HepG2 (cell line): ENCODE results near the gene BCL6. TPM values are rescaled to one million over a fixed set of nuclear protein-coding genes. Genes with fewer than 3 reads are reported as not detected.

ENCODE experiments used
- ATAC-seq: fragments of 200-7000 bp; cut with Tn5 transposase; 3 replicates; pipeline ENCODE4 v1.9.1; 2020; ENCODE audit warnings: mild to moderate bottlenecking, moderate library complexity
- BruUV-seq: library from RNA; stranded (reverse); fragments of 400-500 nt; replicated peaks from 2 replicates; lab custom pipeline; 2021; lab: Mats Ljungman, UMichigan
- CTCF ChIA-PET: fragments of 300-600 bp; formaldehyde crosslinking; extraction: SDS; loops from one replicate; lab custom pipeline; 2021; ENCODE audit warnings: low total read pairs, inconsistent platforms, low intra/inter-chr PET ratio; lab: Yijun Ruan, JAX
- POLR2A ChIA-PET: fragments of 350-600 bp; sonication (Branson Sonifier 250); formaldehyde crosslinking; loops from one replicate; lab custom pipeline; 2020; ENCODE audit warnings: antibody characterized with exemption, inconsistent platforms; lab: Yijun Ruan, JAX
- DNase-seq: peaks from one replicate; pipeline ENCODE4 v3.0.0-alpha.2; 2015; ENCODE audit warnings: low spot score
- FAIRE-seq: peaks from 3 replicates; lab custom pipeline; 2011; peaks lifted over from hg19 to GRCh38; lab: Jason Lieb, UNC
- H2AFZ ChIP-seq: one replicate; pipeline ENCODE4 v1.6.1; 2011; ENCODE audit warnings: low read length, inconsistent platforms
- H3K27ac ChIP-seq: fragments of 300-600 bp; 3 replicates; pipeline ENCODE4 v1.8.0; 2011; ENCODE audit warnings: mixed run types, mild to moderate bottlenecking, mixed read lengths, low read length, inconsistent platforms; ENCODE audit not compliant: insufficient read depth; ENCODE audit errors: extremely low read length
- H3K27me3 ChIP-seq, 2 experiments: fragments of 200-600 bp in 1 of 2; 2 replicates in 1 of 2; 3 replicates in 1 of 2; pipeline versions ENCODE4 v1.6.0 to v1.8.0; 2011; ENCODE audit warnings: low read length in 2 of 2, mild to moderate bottlenecking in 2 of 2, moderate library complexity in 2 of 2, inconsistent platforms in 1 of 2; ENCODE audit not compliant: insufficient read depth in 2 of 2, control insufficient read depth in 1 of 2
- H3K36me3 ChIP-seq, 2 experiments: fragments of 200-600 bp in 1 of 2; replicated peaks in 1 of 2; 2 replicates in 1 of 2; 3 replicates in 1 of 2; pipeline versions ENCODE4 v1.5.1 to v1.8.0; 2011; ENCODE audit warnings: low read length in 2 of 2, inconsistent platforms in 1 of 2; ENCODE audit not compliant: insufficient read depth in 2 of 2, control insufficient read depth in 1 of 2
- H3K4me1 ChIP-seq: 2 replicates; pipeline ENCODE4 v1.5.1; 2012; ENCODE audit warnings: low read length, inconsistent platforms; ENCODE audit not compliant: insufficient read depth
- H3K4me2 ChIP-seq: 2 replicates; pipeline ENCODE4 v1.6.0; 2011; ENCODE audit warnings: low read depth, low read length, inconsistent platforms
- H3K4me3 ChIP-seq, 3 experiments: fragments of 200-600 bp in 1 of 3; sonication (generic), shearing (Covaris generic) in 1 of 3; replicated peaks in 1 of 3; 2 replicates each; pipeline ENCODE4 v1.5.1; 2011 to 2016; ENCODE audit warnings: low read length in 3 of 3, inconsistent platforms in 2 of 3, low read depth in 2 of 3, mild to moderate bottlenecking in 2 of 3, control low read depth in 1 of 3, mixed read lengths in 1 of 3; ENCODE audit not compliant: insufficient read depth in 1 of 3
- H3K79me2 ChIP-seq: one replicate; pipeline ENCODE4 v1.6.1; 2011; ENCODE audit warnings: low read length, inconsistent platforms; ENCODE audit not compliant: insufficient read depth
- H3K9ac ChIP-seq: 2 replicates; pipeline ENCODE4 v1.6.0; 2011; ENCODE audit warnings: mild to moderate bottlenecking, low read depth, low read length, inconsistent platforms; ENCODE audit not compliant: insufficient read depth
- H3K9me3 ChIP-seq: 2 replicates; pipeline ENCODE4 v1.5.1; 2012; ENCODE audit warnings: mild to moderate bottlenecking, low read length
- H4K20me1 ChIP-seq: 2 replicates; pipeline ENCODE4 v1.6.0; 2011; ENCODE audit warnings: inconsistent platforms, mild to moderate bottlenecking, low read length, moderate library complexity; ENCODE audit not compliant: insufficient read depth
- ADNP ChIP-seq: sonication (generic); formaldehyde crosslinking; IDR thresholded peaks from 2 replicates; pipeline ENCODE4 v1.4.0; 2020; ENCODE audit warnings: missing genetic modification reagents
- AGO2 ChIP-seq: fragments of 200-400 bp; formaldehyde crosslinking; optimal IDR thresholded peaks from 2 replicates; pipeline ENCODE3; 2017; ENCODE audit warnings: mild to moderate bottlenecking, low read depth, low read length, moderate library complexity
- CHCHD3 ChIP-seq: sonication (generic); formaldehyde crosslinking; IDR thresholded peaks from 2 replicates; pipeline ENCODE4 v1.8.0; 2022; ENCODE audit warnings: mild to moderate bottlenecking, missing genetic modification reagents, moderate library complexity
- FOXK2 ChIP-seq: fragments of 450-650 bp; IDR thresholded peaks from 2 replicates; pipeline ENCODE4 v1.6.1; 2016
- GABPB1 ChIP-seq: IDR thresholded peaks from 2 replicates; pipeline ENCODE4 v1.6.1; 2016; ENCODE audit warnings: mild to moderate bottlenecking, missing genetic modification reagents, moderate library complexity, missing compliant biosample characterization
- MAFG ChIP-seq: sonication (generic); formaldehyde crosslinking; IDR thresholded peaks from 2 replicates; pipeline ENCODE4 v1.5.1; 2020; ENCODE audit warnings: mild to moderate bottlenecking, missing genetic modification reagents
- MED1 ChIP-seq: sonication (generic); formaldehyde crosslinking; IDR thresholded peaks from 2 replicates; pipeline ENCODE4 v1.4.0; 2020; ENCODE audit warnings: missing genetic modification reagents
- NCOR1 ChIP-seq: fragments of 200-600 bp; sonication (generic); IDR thresholded peaks from 2 replicates; pipeline ENCODE4 v1.7.0; 2017; ENCODE audit warnings: antibody characterized with exemption, low read length, borderline replicate concordance
- RBM22 ChIP-seq: fragments of 200-400 bp; formaldehyde crosslinking; optimal IDR thresholded peaks from 2 replicates; pipeline ENCODE3; 2017; ENCODE audit warnings: mild to moderate bottlenecking, low read length, moderate library complexity
- SAP130 ChIP-seq: IDR thresholded peaks from 2 replicates; pipeline ENCODE4 v1.6.1; 2016; ENCODE audit warnings: low read depth
- TAF1 ChIP-seq: sonication (generic); formaldehyde crosslinking; IDR thresholded peaks from 2 replicates; pipeline ENCODE4 v1.4.0; 2020; ENCODE audit warnings: missing genetic modification reagents
- TGIF2 ChIP-seq: IDR thresholded peaks from 2 replicates; pipeline ENCODE4 v1.6.1; 2016; ENCODE audit warnings: control low read depth, missing compliant biosample characterization
- ZBTB7A ChIP-seq: sonication (generic); formaldehyde crosslinking; IDR thresholded peaks from 2 replicates; pipeline ENCODE4 v1.8.0; 2022; ENCODE audit warnings: mild to moderate bottlenecking, missing genetic modification reagents
- ZNF232 ChIP-seq: sonication (generic); formaldehyde crosslinking; IDR thresholded peaks from 2 replicates; pipeline ENCODE4 v1.4.0; 2020; ENCODE audit warnings: missing genetic modification reagents, borderline replicate concordance
- ZNF572 ChIP-seq: sonication (generic); formaldehyde crosslinking; IDR thresholded peaks from 2 replicates; pipeline ENCODE4 v1.5.1; 2020; ENCODE audit warnings: mild to moderate bottlenecking, missing genetic modification reagents
- ZNF883 ChIP-seq: sonication (generic); formaldehyde crosslinking; IDR thresholded peaks from 2 replicates; pipeline ENCODE4 v1.5.1; 2020; ENCODE audit warnings: mild to moderate bottlenecking, missing genetic modification reagents; ENCODE audit errors: not compliant biosample characterization
- WGBS: methylation state at CpG from one replicate; pipeline ENCODE4 v1.1.6; 2017; ENCODE audit warnings: low lambda C conversion rate; 5-methylcytosine and 5-hydroxymethylcytosine counted together
- in situ Hi-C: cut with HindIII; loops from 2 replicates; pipeline ENCODE4 v1.10.0; 2017; ENCODE audit warnings: low pct_unique_long_range_greater_than_20kb; ENCODE audit not compliant: extremely low pct_ligation_motif_present
- intact Hi-C: fragments of 100-400 bp; cut with micrococcal nuclease; formaldehyde crosslinking; loops from one replicate; pipeline ENCODE4 v1.10.0; 2022; ENCODE audit not compliant: unreplicated experiment
- polyA plus RNA-seq, 8 experiments: library from polyadenylated mRNA; depleted of rRNA in 3 of 8; stranded (reverse) in 7 of 8; unstranded in 1 of 8; fragments of >200 nt; fragmentation: Illumina TruSeq in 4 of 8; extraction: Trizol in 4 of 8; gene quantifications; 2 replicates each; pipeline versions ENCODE4 v1.2.1 to v1.2.3, GENCODE V29; 2011 to 2016; ENCODE audit warnings: low read depth in 4 of 8, missing spikeins in 1 of 8, mixed read lengths in 1 of 8; ENCODE audit not compliant: insufficient read depth in 1 of 8
- total RNA-seq, 5 experiments: library from RNA; depleted of rRNA; stranded (reverse); fragments of >200 nt; fragmentation: Illumina TruSeq; extraction: Trizol; gene quantifications; 2 replicates each; pipeline ENCODE4 v1.2.3, GENCODE V29; 2016; ENCODE audit warnings: low read depth in 1 of 5
- TF ChIP-seq, protein P1 (sequence below): sonication (generic); formaldehyde crosslinking; IDR thresholded peaks from 2 replicates; pipeline ENCODE4 v1.5.1; 2020; ENCODE audit warnings: missing genetic modification reagents, mild to moderate bottlenecking, borderline replicate concordance

The BCL6 gene
- total and polyA plus RNA-seq, 2 of the 13 experiments (the other 11 are each of a cell fraction or from before 2014, with no cell fraction given) = 21.2 to 53.7 TPM

GRCh38 chr3:187744169-187745151 is 808 bp downstream of the BCL6 start (continued):
- peak; percentile 10 for TF ChIP-seq ZNF883 (CRISPR knock-in tag)
- peak; percentile 57 for TF ChIP-seq RBM22
- peak; percentile 52; the same call in 1 of the 2 replicates for TF ChIP-seq TGIF2 (CRISPR knock-in tag)
- TF ChIP-seq, all 625 proteins: peak for 29

DNA sequence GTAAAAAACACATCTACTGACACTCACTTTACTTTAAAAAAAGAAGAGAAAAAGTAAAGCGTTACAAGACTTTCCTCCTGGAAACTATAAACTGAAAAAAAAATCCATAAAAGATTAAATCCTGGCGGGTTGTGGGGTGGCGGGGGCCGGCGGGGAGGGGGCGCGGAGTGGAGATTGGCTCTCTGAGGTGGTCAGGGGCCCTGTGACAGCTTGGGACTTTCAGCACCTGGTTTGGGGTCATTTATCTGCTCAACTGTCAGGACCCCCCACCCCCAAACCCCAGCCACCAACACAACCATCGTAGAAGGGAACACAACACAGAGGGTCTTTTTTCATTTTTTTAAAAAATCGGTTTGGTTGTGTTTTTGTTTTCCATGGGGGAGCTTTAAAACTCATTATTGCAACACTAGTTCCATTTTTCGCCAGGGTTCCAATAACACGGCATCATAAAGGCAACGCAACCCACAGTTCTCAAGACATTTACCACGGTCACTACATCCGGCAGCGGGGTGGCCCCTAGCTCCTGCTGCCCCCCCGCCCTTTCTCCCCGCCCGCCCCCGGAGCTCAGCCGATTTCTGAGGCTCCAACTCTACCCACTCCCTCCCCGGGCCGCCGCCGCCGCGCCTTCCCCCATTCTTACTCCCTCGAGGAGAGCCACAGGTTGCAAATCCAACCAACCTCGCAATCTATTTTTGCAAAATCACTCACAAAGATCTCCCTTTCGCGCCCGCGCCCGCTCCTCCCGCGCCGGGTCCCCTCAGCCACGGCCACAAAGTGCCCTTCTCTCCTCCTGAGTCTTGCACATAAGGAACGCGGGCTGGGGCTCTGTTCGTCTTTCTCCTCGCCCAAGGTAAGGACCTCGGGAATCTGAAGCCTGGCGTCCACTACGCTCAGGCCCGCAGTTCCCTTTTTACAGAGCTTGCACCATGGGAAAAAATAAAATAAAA is 1.8 kb downstream of the BCL6 start:
- H3K27me3 ChIP-seq = peaks cover 0 to 5% of the 10 kb centered on the region in 2 experiments; a peak in 1 of 5 replicates
- no peak for FAIRE-seq
- H3K36me3 ChIP-seq = no peaks in the 10 kb centered on the region; a peak in 2 of 5 replicates
- no peak for ATAC-seq
- ChIA-PET POLR2A (interaction anchor here (1.0 to 2.3 kb wide), 10 partner anchors 200 to 1211 kb away, joined by 3 to 18 read pairs (median 4); no protein-coding TSS in a partner anchor), CTCF (no interaction called here)
- peak overlapping the region; percentile 98 to 100 (median 99) for H3K4me3 ChIP-seq
- no peak overlapping the region for H2AFZ ChIP-seq
- peak overlapping the region; percentile 99 for H3K9ac ChIP-seq
- H3K9me3 ChIP-seq = no peaks in the 10 kb centered on the region
- no TSS peak for BruUV-seq
- peaks cover 40% of the 10 kb centered on the region for H3K4me1 ChIP-seq
- in situ Hi-C loops = loop anchor here (5.0 to 25.0 kb wide), 9 partner anchors 261 to 1401 kb away; no protein-coding TSS in a partner anchor
- peaks cover 57% of the 10 kb centered on the region for H4K20me1 ChIP-seq
- peak overlapping the region; percentile 95 for H3K4me2 ChIP-seq
- H3K27ac ChIP-seq = peak overlapping the region; percentile 100
- peaks cover 82% of the 10 kb centered on the region for H3K79me2 ChIP-seq
- WGBS = 2% methylated on average over 45 of the region's 45 CpGs
- intact Hi-C loops = loop anchor here (2.0 to 10.0 kb wide), 5 partner anchors 429 to 1301 kb away; no protein-coding TSS in a partner anchor
- DNase-seq = no peak
- TF ChIP-seq GABPB1 (0 out of 2 replicates have a peak, but pooled peaks have one; percentile 14), AGO2 (peak; percentile 89), RBM22 (no peak), MAFG (no peak), CHCHD3 (CRISPR knock-in tag) (no peak), TAF1 (CRISPR knock-in tag) (peak; percentile 44; the same call in 1 of the 2 replicates), NCOR1 (no peak), SAP130 (CRISPR knock-in tag) (no peak), FOXK2 (no peak), MED1 (CRISPR knock-in tag) (0 out of 2 replicates have a peak, but pooled peaks have one; percentile 13), ZNF232 (CRISPR knock-in tag) (no peak), ZBTB7A (CRISPR knock-in tag) (no peak), ZNF572 (CRISPR knock-in tag) (no peak), ADNP (CRISPR knock-in tag) (no peak)
- TF ChIP-seq, protein P1, sequence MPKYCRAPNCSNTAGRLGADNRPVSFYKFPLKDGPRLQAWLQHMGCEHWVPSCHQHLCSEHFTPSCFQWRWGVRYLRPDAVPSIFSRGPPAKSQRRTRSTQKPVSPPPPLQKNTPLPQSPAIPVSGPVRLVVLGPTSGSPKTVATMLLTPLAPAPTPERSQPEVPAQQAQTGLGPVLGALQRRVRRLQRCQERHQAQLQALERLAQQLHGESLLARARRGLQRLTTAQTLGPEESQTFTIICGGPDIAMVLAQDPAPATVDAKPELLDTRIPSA (CRISPR knock-in tag) = no peak
